Fibroblast of lung (primary cell): ENCODE data around the gene C1orf105. TPM values are rescaled to one million over a fixed set of nuclear protein-coding genes. Genes with fewer than 3 reads are reported as not detected.

Source experiments
- DNase-seq, 2 donors: peaks; one replicate each; pipeline versions ENCODE4 v3.0.0 to v3.0.0-alpha.2; 2010; ENCODE audit warnings: low read depth in 2 of 2
- H2AFZ ChIP-seq: 2 replicates; pipeline ENCODE4 v1.5.1; 2012; ENCODE audit warnings: low read length, control low read depth, inconsistent platforms
- H3K27ac ChIP-seq: 2 replicates; pipeline ENCODE4 v1.5.1; 2011; ENCODE audit warnings: low read length, control low read depth; ENCODE audit not compliant: insufficient read depth
- H3K27me3 ChIP-seq: 2 replicates; pipeline ENCODE4 v1.5.1; 2011; ENCODE audit warnings: mild to moderate bottlenecking, low read length; ENCODE audit not compliant: control insufficient read depth, insufficient read depth
- H3K36me3 ChIP-seq: 2 replicates; pipeline ENCODE4 v1.5.1; 2011; ENCODE audit warnings: low read length; ENCODE audit not compliant: control insufficient read depth, insufficient read depth
- H3K4me1 ChIP-seq: 2 replicates; pipeline ENCODE4 v1.5.1; 2011; ENCODE audit warnings: low read length; ENCODE audit not compliant: control insufficient read depth, insufficient read depth; ENCODE audit errors: extremely low read depth
- H3K4me2 ChIP-seq: 2 replicates; pipeline ENCODE4 v1.5.1; 2011; ENCODE audit warnings: low read length, control low read depth; ENCODE audit not compliant: insufficient read depth; ENCODE audit errors: extremely low read depth
- H3K4me3 ChIP-seq, 4 experiments: fragments of 200-600 bp in 1 of 4; sonication (generic) in 1 of 4; replicated peaks in 1 of 4; 2 replicates each; pipeline ENCODE4 v1.5.1; 2011 to 2016; ENCODE audit warnings: low read length in 4 of 4, low read depth in 3 of 4, mild to moderate bottlenecking in 3 of 4, control low read depth in 2 of 4, inconsistent platforms in 1 of 4, mixed read lengths in 1 of 4; ENCODE audit not compliant: insufficient read depth in 1 of 4; ENCODE audit errors: control extremely low read depth in 1 of 4
- H3K79me2 ChIP-seq: 2 replicates; pipeline ENCODE4 v1.5.1; 2012; ENCODE audit warnings: mild to moderate bottlenecking, low read length, inconsistent platforms; ENCODE audit not compliant: control insufficient read depth, insufficient read depth
- H3K9ac ChIP-seq: 2 replicates; pipeline ENCODE4 v1.5.1; 2011; ENCODE audit warnings: mild to moderate bottlenecking, low read length, control low read depth; ENCODE audit not compliant: insufficient read depth
- H3K9me3 ChIP-seq: 2 replicates; pipeline ENCODE4 v1.5.1; 2012; ENCODE audit warnings: low read depth, low read length; ENCODE audit not compliant: control insufficient read depth, insufficient read depth
- H4K20me1 ChIP-seq: 2 replicates; pipeline ENCODE4 v1.5.1; 2011; ENCODE audit warnings: low read length; ENCODE audit not compliant: control insufficient read depth, insufficient read depth; ENCODE audit errors: extremely low read depth
- CTCF ChIP-seq, 2 donors: IDR thresholded peaks in 1 of 2; conservative IDR thresholded peaks in 1 of 2; 1 replicate in 1 of 2; 2 replicates in 1 of 2; pipeline ENCODE4 v1.5.1; 2011 to 2012; ENCODE audit warnings: low read length in 2 of 2, control low read depth in 1 of 2, inconsistent platforms in 1 of 2, low read depth in 1 of 2, mild to moderate bottlenecking in 1 of 2
- EZH2 ChIP-seq: IDR thresholded peaks from 2 replicates; pipeline ENCODE4 v1.5.1; 2012; ENCODE audit warnings: low read length, control low read depth, mild to moderate bottlenecking; ENCODE audit errors: missing control alignments
- polyA plus RNA-seq, 2 donors: library from polyadenylated mRNA; depleted of rRNA in 1 of 2; stranded (reverse) in 1 of 2; unstranded in 1 of 2; fragments of >200 nt; gene quantifications; 2 replicates each; pipeline ENCODE4 v1.2.1, GENCODE V29; 2011 to 2012; ENCODE audit warnings: missing spikeins in 1 of 2
- total RNA-seq: library from RNA; depleted of rRNA; stranded (reverse); fragments of >200 nt; gene quantifications from 2 replicates; pipeline ENCODE4 v1.2.1, GENCODE V29; 2014

Gene C1orf105
- total and polyA plus RNA-seq, 2 donors (not counting 1 experiment from before 2014, with no cell fraction given), result not detected

DNA sequence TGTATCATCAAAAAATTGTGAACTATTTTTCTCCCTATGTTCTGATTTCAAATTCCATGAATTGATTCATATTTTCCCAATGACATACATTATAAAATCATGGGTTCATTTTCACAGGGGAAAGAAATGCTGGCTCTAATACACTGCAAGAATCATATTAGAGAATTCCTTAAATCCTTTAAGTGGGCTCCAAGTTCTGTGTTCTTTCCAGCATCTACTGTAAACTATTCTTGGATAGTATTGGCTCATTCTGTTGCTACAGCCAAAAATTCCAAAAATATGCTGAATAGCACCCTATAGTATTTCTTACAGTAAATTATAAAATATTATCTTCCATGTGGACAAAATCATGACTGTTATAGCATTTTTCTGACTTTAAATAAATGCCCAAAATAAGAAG is 19.0 kb upstream of the C1orf105 start:
- no peaks in the 10 kb centered on the region for H3K79me2 ChIP-seq
- H3K36me3 ChIP-seq, result no peaks in the 10 kb centered on the region
- H3K27me3 ChIP-seq, result no peaks in the 10 kb centered on the region
- no peak overlapping the region for H3K27ac ChIP-seq
- H4K20me1 ChIP-seq, result no peaks in the 10 kb centered on the region
- H2AFZ ChIP-seq, result no peak overlapping the region
- H3K9me3 ChIP-seq, result no peaks in the 10 kb centered on the region
- H3K9ac ChIP-seq, result no peak overlapping the region
- TF ChIP-seq CTCF (conservative IDR thresholded peaks at IDR 0.05 in 1 of 2, IDR thresholded peaks at IDR 0.05 in 1 of 2; ENCODE audit: low read depth in 1 of 2, low read length in 2 of 2), result no peak
- no peak for TF ChIP-seq EZH2
- DNase-seq, result no peak
- H3K4me1 ChIP-seq, result peaks cover 2% of the 10 kb centered on the region
- no peak overlapping the region for H3K4me3 ChIP-seq
- no peak overlapping the region for H3K4me2 ChIP-seq

DNA sequence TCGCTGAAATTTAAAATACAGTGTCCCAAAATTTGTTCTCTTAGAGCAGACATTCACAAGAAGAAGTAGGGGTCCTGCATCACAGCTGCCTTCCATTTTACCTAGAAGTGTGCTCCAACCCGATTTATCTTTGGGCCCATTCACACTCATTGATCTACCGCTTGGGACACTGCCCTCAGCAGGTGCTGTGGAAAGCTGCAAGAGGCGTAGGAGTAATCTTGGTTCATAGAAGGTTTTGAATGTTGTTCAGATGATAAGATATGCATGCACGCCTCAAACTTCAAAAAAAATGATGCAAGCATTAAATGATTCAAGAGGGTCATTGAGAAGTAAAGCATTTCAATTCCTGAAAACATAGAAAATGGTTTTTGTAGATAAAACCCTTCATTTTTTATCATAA is 18.6 kb upstream of the C1orf105 start:
- Histone ChIP-seq H2AFZ (no peak overlapping the region), H3K4me1 (peaks cover 2% of the 10 kb centered on the region), H3K4me3 (no peak overlapping the region), H3K9ac (no peak overlapping the region), H3K36me3 (no peaks in the 10 kb centered on the region), H3K27ac (no peak overlapping the region), H4K20me1 (no peaks in the 10 kb centered on the region), H3K4me2 (no peak overlapping the region), H3K9me3 (no peaks in the 10 kb centered on the region), H3K27me3 (no peaks in the 10 kb centered on the region), H3K79me2 (no peaks in the 10 kb centered on the region)
- DNase-seq, result no peak
- TF ChIP-seq EZH2, result no peak
- peak in 1 of 2 donors; percentile 34 for TF ChIP-seq CTCF (conservative IDR thresholded peaks at IDR 0.05 in 1 of 2, IDR thresholded peaks at IDR 0.05 in 1 of 2; ENCODE audit: low read depth in 1 of 2, low read length in 2 of 2)

DNA sequence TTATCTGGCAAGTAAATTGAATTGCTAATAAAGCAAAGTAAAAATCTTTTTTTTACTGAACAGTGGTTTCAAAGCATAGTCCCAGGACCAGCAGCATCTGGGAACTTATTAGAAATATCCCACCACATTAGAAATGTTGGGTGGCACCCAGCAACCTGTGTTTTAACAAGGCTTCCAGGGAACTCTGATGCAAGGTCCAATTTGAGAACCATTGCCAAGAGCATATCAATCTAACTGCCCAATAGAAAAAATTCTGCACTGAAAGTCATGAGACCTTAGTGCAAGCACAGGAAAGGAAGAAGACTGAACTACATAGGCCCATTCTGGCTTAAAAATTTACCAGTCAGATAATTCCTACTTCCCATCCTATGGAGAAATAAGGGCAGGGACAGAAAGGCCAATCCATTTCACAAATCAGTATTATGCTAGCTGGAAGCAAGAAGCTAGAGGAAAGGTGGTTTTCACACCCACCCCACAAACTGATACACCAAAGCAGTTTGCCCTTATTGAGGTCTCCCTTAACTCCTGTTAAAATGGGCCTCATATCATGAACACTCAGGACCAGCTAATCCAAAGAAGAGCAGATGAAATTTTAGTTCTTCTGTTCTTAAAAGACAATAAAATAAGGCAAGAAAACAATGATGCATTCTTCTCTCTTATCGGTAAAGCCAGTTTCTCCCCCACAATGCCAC is 17.5 kb upstream of the C1orf105 start:
- H2AFZ ChIP-seq, result no peak overlapping the region
- peaks cover 2% of the 10 kb centered on the region for H3K4me1 ChIP-seq
- no peak overlapping the region for H3K4me2 ChIP-seq
- no peaks in the 10 kb centered on the region for H3K27me3 ChIP-seq
- no peaks in the 10 kb centered on the region for H4K20me1 ChIP-seq
- H3K27ac ChIP-seq, result no peak overlapping the region
- H3K36me3 ChIP-seq, result no peaks in the 10 kb centered on the region
- H3K9ac ChIP-seq, result no peak overlapping the region
- TF ChIP-seq CTCF (conservative IDR thresholded peaks at IDR 0.05 in 1 of 2, IDR thresholded peaks at IDR 0.05 in 1 of 2; ENCODE audit: low read depth in 1 of 2, low read length in 2 of 2) (no peak), EZH2 (no peak)
- no peaks in the 10 kb centered on the region for H3K9me3 ChIP-seq
- peak in 1 of 2 donors; percentile 39 for DNase-seq
- no peaks in the 10 kb centered on the region for H3K79me2 ChIP-seq
- no peak overlapping the region for H3K4me3 ChIP-seq
